Activated CD4-positive, CD25-positive, alpha-beta regulatory T cell treated with anti-CD3 and anti-CD28 coated beads, Interleukin-2, amount 50 U/mL, for 16 hours (primary cell): ENCODE results near the gene RBM44.

ENCODE experiments used
- DNase-seq: peaks from one replicate; pipeline ENCODE4 v3.0.0-alpha.2; 2020; ENCODE audit warnings: low read depth, low spot score

Gene RBM44

DNA sequence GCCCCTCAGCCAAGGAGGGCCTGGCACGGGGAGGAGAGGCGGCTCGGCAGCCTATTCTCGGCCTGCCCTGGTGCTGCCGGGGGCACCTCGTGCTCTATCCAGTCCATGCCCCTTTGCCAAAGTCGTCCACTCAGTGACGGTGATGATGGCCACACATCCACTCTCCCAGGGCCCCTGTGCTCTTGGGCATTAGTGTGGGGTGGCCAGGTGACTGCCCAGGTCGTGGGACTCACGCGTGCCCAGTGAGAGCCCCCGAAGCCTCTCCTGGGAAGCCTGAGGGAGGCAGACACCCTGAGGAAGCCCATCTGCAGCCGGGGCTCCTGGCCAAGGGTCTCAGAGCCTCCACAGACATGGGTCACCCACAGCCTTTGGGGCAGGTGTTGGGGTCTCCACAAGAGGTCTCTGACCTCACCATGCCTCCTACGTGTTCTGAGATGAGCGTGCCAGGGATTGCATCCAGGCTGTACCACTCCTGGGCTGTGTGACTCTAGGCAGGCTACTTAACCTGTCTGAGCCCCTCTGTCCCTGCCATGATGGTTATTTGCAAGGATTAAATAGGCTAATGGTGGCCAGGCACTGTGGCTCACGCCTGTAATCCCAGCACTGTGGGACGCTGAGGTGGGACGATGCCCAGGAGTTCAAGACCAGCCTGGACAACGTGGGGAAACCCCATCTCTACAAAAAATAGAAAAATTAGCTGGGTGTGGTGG is 73.8 kb downstream of the RBM44 start:
- no peak for DNase-seq

- no peak for DNase-seq
Observed at GRCh38 chr2:237873421-237873831, 74.8 kb downstream of the RBM44 start.

DNA sequence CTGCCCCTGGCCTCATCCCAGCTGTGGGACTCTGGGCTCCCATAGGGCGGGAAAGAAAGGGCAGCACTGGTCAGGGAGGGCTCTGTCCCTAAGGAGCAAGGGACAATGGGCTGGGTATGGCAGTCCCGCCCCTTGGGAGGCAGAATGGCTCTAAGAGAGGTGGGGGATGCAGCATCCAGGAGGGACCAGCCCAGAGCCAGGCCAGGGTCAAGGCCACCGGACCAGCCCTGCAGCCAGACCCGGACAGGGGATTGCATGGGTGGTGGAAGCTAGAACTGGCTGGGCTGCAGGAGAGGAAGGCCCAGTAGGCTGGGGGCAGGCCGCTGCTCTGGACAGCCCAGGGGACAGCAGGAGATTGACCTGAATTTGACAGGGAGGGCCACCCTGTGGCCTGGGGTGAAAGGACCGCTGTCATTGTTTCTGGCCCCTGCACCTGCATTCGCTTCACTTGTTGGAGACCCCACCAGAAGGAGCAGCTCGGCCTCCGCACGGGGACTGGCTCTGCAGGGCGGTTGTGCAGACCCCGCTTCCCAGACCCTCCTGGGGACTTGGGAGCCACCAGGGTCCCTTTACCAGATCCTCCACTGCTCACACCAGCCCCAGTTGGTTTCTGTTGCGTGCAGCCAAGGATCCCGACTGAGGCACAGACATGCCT is 75.4 kb downstream of the RBM44 start:
- DNase-seq: no peak

- no peak for DNase-seq
Observed at GRCh38 chr2:237874585-237875161, 76.1 kb downstream of the RBM44 start.

- no peak for DNase-seq
Observed at GRCh38 chr2:237875256-237876060, 76.9 kb downstream of the RBM44 start.

GRCh38 chr2:237876061-237876526 is 77.5 kb downstream of the RBM44 start:
- DNase-seq: no peak

DNA sequence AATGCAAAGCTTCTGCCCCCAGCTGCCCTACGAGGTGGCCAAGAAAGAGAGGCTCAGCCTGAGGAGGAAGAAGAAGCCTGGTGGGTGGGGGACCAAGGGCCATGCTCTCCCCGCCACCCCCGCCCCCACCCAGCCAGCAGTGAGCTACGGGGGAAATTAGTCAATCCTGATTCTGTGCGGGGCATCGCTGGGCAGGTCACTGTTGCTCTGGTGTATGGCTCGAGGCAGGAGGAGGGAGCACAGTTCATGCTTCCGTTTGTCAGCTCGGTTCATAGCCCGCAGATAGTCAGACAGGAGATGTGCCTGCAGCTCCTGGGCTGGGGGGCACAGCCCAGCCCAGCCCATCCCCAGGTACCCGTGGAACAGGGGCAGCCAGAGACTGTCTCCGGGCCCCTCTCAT is 78.0 kb downstream of the RBM44 start:
- no peak for DNase-seq

- DNase-seq: no peak
Observed at GRCh38 chr2:237876951-237877491, 78.4 kb downstream of the RBM44 start.

DNA sequence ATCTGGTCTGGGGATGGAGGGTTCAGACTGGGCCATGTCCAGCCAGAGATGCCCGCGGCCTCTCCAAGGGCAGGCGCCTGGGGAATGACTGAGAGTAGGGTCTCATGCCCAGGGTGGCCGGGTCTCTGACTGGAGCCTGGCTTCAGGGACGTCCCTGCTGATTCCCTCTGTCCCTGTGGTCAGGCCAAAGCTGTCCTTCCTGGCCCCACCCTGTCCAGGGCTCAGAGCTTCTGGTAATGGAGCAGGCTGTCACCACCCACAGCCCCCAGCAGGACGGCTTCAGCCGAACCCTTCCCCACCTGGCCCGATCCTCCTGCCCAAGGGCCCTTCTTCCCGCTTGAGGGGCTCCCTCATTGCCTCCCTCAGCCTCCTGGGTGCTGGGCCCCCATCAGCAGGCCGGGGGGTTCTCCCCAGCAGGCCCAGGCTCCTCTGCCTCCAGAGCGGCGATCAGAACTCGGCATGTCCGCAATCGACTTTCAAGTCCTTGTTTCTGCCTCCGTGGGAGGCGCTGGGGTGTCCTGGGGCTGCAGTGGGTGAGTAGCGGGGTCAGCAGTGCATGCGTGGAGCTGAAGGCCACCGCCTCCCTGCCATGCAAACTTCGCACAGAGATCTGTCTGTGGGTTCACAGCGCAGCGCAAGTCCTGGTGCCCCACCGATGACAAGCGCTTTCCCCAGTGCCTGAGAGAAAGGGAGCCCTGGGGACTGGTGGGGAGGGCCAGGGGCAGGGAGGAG is 79.2 kb downstream of the RBM44 start:
- no peak for DNase-seq

GRCh38 chr2:237878321-237879057 is 79.9 kb downstream of the RBM44 start:
- no peak for DNase-seq

GRCh38 chr2:237879058-237879430 is 80.5 kb downstream of the RBM44 start:
- no peak for DNase-seq

DNA sequence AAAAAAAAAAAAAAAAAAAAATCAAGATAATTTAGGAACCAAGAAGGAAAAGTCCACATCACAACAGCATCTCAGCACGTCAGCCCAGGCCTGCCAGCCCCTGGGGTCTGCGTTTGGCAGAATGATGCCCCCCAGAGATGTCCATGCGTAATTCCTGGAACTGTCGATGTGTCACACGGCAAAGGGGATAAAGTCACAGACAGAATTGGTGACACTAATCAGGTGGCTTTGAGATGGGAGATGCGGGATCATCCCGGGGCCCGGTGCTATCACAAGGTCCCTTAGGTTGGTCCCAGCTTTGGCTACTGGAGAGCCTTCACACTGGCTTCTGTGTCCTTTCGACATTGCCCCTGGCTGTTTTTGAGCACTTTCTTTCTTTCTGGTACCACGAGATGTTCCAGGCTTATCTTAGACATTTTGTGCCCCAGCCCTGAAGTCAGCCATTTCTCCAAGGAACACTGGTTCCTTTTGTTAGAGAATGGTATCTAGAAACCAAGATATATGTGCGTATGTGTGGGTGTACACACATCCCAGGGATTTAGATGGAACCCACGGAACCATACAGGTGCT is 81.5 kb downstream of the RBM44 start:
- no peak for DNase-seq

DNA sequence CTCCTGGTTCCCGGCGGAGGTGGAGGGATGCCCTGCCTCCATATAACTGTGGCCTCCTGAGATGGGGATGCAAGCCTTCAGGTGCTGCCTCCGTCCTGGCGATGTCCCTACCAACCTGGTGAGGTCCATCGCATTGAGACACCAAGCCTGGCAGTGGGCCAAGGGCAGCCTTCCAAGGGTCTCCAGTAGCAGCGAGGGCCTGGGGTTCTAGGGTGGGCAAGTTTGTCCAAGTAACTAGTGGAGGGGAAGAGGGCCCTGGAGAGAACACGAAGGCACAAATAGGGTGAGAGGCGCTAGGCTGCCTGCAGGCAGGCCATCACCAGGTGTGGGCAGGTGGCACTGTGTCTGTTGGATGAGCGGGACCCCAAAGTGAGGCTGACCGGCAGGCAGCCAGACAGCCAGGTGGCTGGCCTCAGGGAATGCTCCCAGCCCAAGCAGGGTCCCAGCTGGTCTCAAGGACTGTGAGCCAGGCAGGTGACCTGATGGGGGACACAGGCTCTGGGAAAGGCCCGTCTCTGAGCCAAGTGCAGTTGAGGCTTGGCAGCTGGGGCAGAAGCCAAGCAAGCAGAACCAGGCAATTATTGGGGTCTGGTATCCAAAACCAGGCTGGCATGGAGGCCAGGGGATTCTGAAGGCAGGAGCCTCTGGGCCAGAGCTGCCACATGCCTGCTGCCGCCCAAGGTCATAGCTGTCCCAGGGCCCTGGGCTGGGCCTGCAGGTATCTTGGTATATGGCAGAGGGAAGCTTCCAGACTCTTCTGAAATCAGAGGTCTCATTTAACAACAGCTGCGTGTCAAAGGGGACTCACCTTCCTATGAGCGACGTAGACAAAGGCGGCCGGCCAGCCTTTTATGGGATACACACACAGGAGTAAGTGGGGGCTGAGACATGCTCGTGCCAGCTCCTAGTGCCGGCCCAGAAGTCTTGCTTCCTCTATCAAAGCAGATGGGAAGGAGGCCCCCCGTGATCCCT is 84.2 kb downstream of the RBM44 start:
- DNase-seq: no peak

- DNase-seq: no peak
Observed at GRCh38 chr2:237883951-237884446, 85.4 kb downstream of the RBM44 start.

GRCh38 chr2:237884681-237885080 is 86.1 kb downstream of the RBM44 start:
- no peak for DNase-seq

GRCh38 chr2:237885111-237885930 is 86.7 kb downstream of the RBM44 start:
- DNase-seq: no peak

- no peak for DNase-seq
Observed at GRCh38 chr2:237885931-237886684, 87.5 kb downstream of the RBM44 start.
